NT2/D1 (cell line): ENCODE data around the gene CPT2.

Experiments used
- YY1 ChIP-seq: IDR thresholded peaks from 2 replicates; pipeline ENCODE4 v1.6.1; 2011; ENCODE audit not compliant: insufficient read length, insufficient read depth
- ZNF274 ChIP-seq: IDR thresholded peaks from 2 replicates; pipeline ENCODE4 v1.6.1; 2011; ENCODE audit warnings: mild to moderate bottlenecking, low read depth, low read length

GRCh38 chr1:53196485-53197290 is at the start of gene CPT2:
- TF ChIP-seq ZNF274: no peak
- TF ChIP-seq YY1: no peak
